HFF-Myc (cell line): Measurements from ENCODE around the gene TMEM131.
"Not testable (repeated sequence)": the region's sequence is repeated elsewhere in the genome, so short reads cannot be mapped to it uniquely, and the experiment has no call there.

Experiments used
- DNase-seq: peaks from one replicate; pipeline ENCODE4 v3.0.0-alpha.2; 2011; ENCODE audit warnings: low read depth; ENCODE audit errors: extremely low read depth
- H3K4me3 ChIP-seq: replicated peaks from 2 replicates; pipeline ENCODE4 v1.5.1; 2011; ENCODE audit warnings: low read depth, mild to moderate bottlenecking, control low read depth, low read length
- TF ChIP-seq, protein P1 (sequence below): IDR thresholded peaks from 2 replicates; pipeline ENCODE4 v1.5.1; 2012; ENCODE audit warnings: mild to moderate bottlenecking, low read depth, low read length, control low read depth; ENCODE audit errors: missing control alignments

TMEM131 gene

GRCh38 chr2:97961534-97961933, 34.2 kb downstream of the TMEM131 start:
- no peak for DNase-seq
- no peak overlapping the region for H3K4me3 ChIP-seq
- TF ChIP-seq, protein P1, sequence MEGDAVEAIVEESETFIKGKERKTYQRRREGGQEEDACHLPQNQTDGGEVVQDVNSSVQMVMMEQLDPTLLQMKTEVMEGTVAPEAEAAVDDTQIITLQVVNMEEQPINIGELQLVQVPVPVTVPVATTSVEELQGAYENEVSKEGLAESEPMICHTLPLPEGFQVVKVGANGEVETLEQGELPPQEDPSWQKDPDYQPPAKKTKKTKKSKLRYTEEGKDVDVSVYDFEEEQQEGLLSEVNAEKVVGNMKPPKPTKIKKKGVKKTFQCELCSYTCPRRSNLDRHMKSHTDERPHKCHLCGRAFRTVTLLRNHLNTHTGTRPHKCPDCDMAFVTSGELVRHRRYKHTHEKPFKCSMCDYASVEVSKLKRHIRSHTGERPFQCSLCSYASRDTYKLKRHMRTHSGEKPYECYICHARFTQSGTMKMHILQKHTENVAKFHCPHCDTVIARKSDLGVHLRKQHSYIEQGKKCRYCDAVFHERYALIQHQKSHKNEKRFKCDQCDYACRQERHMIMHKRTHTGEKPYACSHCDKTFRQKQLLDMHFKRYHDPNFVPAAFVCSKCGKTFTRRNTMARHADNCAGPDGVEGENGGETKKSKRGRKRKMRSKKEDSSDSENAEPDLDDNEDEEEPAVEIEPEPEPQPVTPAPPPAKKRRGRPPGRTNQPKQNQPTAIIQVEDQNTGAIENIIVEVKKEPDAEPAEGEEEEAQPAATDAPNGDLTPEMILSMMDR, result no peak

DNA sequence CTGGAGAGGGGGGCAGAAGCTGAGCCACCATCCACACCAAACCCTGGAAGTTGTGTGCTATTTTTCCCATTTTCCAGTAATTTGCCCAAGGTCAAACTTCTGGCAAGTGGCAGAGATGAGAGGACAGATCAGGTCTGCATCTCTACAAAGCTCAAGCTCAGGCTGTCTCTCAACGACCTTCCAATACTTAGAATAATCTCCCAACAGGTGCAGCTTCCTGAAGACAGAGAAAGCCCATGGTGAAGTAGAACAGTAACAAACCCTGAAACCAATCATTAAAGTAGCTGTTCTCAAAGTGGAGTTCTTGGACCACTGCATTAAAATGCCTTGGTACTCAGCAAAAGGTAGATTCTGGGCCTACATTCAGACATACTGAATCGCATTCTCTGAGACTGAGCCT, 37.6 kb downstream of the TMEM131 start:
- no peak for DNase-seq
- H3K4me3 ChIP-seq, result no peak overlapping the region
- TF ChIP-seq, protein P1, result no peak

GRCh38 chr2:97957432-97958183, 38.1 kb downstream of the TMEM131 start:
- H3K4me3 ChIP-seq, result no peak overlapping the region
- DNase-seq, result no peak
- TF ChIP-seq, protein P1, result no peak

GRCh38 chr2:97956753-97957152, 39.0 kb downstream of the TMEM131 start:
- DNase-seq, H3K4me3 ChIP-seq: not testable (repeated sequence)

- no peak for DNase-seq
- no peak overlapping the region for H3K4me3 ChIP-seq
- TF ChIP-seq, protein P1, result no peak
These were observed 41.9 kb downstream of the TMEM131 start for GRCh38 chr2:97953853-97954252.

DNA sequence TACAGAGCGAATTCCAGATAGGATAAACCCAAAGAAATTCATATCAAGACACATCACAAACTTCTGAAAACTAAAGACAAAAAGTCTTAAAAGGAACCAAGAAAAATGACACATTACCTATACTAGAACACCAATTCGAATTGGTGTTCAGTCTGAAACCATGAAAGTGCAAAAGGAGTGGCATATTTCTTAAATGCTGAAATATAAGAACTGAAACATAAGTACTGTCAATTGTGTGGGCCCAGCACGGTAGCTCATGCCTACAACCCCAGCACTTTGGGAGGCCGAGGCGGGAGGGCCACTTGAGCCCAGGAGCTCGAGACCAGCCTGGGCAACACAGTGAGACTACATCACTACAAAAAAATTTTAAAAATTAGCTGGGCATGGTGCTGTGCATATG, 43.4 kb downstream of the TMEM131 start:
- DNase-seq, result no peak
- no peak overlapping the region for H3K4me3 ChIP-seq
- TF ChIP-seq, protein P1, result no peak

DNA sequence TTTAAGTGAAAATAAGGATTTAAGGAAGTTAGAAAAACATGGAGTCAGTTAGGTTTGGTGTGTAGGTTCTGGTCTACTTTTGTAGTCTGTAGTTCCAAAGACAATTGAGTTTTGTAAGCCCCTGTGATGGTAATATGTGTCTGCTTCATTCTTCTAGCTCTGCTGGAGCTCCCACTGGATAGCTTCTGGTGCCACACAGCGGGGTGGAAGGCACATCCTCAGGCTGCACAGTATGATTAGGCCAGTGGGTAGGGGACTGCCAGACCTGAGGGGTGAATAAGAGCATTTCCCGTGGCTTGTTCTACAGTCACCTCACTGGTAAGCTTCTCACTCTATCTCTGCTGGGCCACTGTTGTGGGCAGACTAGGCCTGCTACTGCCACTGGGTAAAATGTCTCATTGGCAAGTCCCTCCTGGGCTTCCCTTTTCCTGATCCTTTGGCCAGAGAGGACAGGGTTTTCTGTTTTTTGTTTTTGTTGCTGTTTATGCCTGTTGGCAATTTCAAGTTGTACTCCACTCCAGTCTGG, 44.5 kb downstream of the TMEM131 start:
- H3K4me3 ChIP-seq, result no peak overlapping the region
- no peak for DNase-seq
- TF ChIP-seq, protein P1, result no peak
